WTC11 (cell line): ENCODE results near the gene KLHL8. TPM values are rescaled to one million over a fixed set of nuclear protein-coding genes. Genes with fewer than 3 reads are reported as not detected.

Source experiments
- ATAC-seq: fragments of 200-7000 bp; cut with Tn5 transposase; 2 replicates; pipeline ENCODE4 v1.10.0; 2021; ENCODE audit warnings: mild to moderate bottlenecking, moderate library complexity
- CTCF ChIA-PET: fragments of 300-600 bp; sonication (Branson Sonifier 250); formaldehyde crosslinking; loops from one replicate; lab custom pipeline; 2021; ENCODE audit warnings: antibody characterized with exemption; lab: Charles Lee
- POLR2A ChIA-PET: fragments of 350-600 bp; sonication (Branson Sonifier 250); formaldehyde crosslinking; loops from one replicate; lab custom pipeline; 2021; ENCODE audit warnings: antibody characterized with exemption; lab: Charles Lee
- DNase-seq: peaks from one replicate; pipeline ENCODE4 v3.0.0; 2021; ENCODE audit warnings: low spot score
- H3K27ac Mint-ChIP-seq: 2 replicates; pipeline ENCODE4 v1.8.0; 2021; ENCODE audit warnings: mixed read lengths
- H3K27me3 Mint-ChIP-seq: 2 replicates; pipeline ENCODE4 v1.8.0; 2021; ENCODE audit warnings: low read depth, mild to moderate bottlenecking, moderate library complexity, mixed read lengths
- H3K36me3 Mint-ChIP-seq: 2 replicates; pipeline ENCODE4 v1.8.0; 2021; ENCODE audit warnings: mixed read lengths
- H3K4me1 Mint-ChIP-seq: 2 replicates; pipeline ENCODE4 v1.8.0; 2022; ENCODE audit warnings: mixed read lengths
- H3K4me3 Mint-ChIP-seq: 2 replicates; pipeline ENCODE4 v1.8.0; 2021; ENCODE audit warnings: mild to moderate bottlenecking, moderate library complexity, mixed read lengths
- H3K9me3 Mint-ChIP-seq: 2 replicates; pipeline ENCODE4 v1.8.0; 2021; ENCODE audit warnings: mixed read lengths
- ATF1 ChIP-seq: sonication (generic); formaldehyde crosslinking; IDR thresholded peaks from 2 replicates; pipeline ENCODE4 v1.8.1; 2023; ENCODE audit warnings: mild to moderate bottlenecking, moderate library complexity, missing genetic modification reagents
- CREM ChIP-seq: sonication (generic); formaldehyde crosslinking; IDR thresholded peaks from 2 replicates; pipeline ENCODE4 v1.8.1; 2022; ENCODE audit warnings: mild to moderate bottlenecking, missing genetic modification reagents, moderate library complexity
- FOXK1 ChIP-seq: sonication (generic); formaldehyde crosslinking; IDR thresholded peaks from 2 replicates; pipeline ENCODE4 v1.8.0; 2022; ENCODE audit warnings: mild to moderate bottlenecking, moderate library complexity, missing genetic modification reagents
- FOXP1 ChIP-seq: sonication (generic); formaldehyde crosslinking; IDR thresholded peaks from 2 replicates; pipeline ENCODE4 v1.8.0; 2022; ENCODE audit warnings: missing genetic modification reagents, mild to moderate bottlenecking, moderate library complexity, borderline replicate concordance
- NFYB ChIP-seq: sonication (generic); formaldehyde crosslinking; conservative IDR thresholded peaks from 2 replicates; pipeline ENCODE4 v1.8.0; 2022; ENCODE audit warnings: low read depth, missing genetic modification reagents
- NR1H2 ChIP-seq: sonication (generic); formaldehyde crosslinking; IDR thresholded peaks from 2 replicates; pipeline ENCODE4 v1.9.0; 2021; ENCODE audit warnings: mild to moderate bottlenecking, moderate library complexity, missing genetic modification reagents
- NR2C2 ChIP-seq: sonication (generic); formaldehyde crosslinking; IDR thresholded peaks from 2 replicates; pipeline ENCODE4 v1.8.0; 2022; ENCODE audit warnings: mild to moderate bottlenecking, missing genetic modification reagents
- OVOL2 ChIP-seq: fragments of 250-450 bp; sonication (Bioruptor Pico); IDR thresholded peaks from 2 replicates; pipeline ENCODE4 v1.9.0; 2021; ENCODE audit warnings: mild to moderate bottlenecking, borderline replicate concordance
- ZNF138 ChIP-seq: sonication (generic); formaldehyde crosslinking; conservative IDR thresholded peaks from 2 replicates; pipeline ENCODE4 v1.8.1; 2022; ENCODE audit warnings: mild to moderate bottlenecking, moderate library complexity, missing genetic modification reagents
- ZNF263 ChIP-seq: sonication (generic); formaldehyde crosslinking; IDR thresholded peaks from 2 replicates; pipeline ENCODE4 v1.8.1; 2022; ENCODE audit warnings: low read depth, mild to moderate bottlenecking, moderate library complexity, missing genetic modification reagents
- ZNF396 ChIP-seq: fragments of 250-450 bp; sonication (Bioruptor Pico); IDR thresholded peaks from 2 replicates; pipeline ENCODE4 v1.8.0; 2021; ENCODE audit warnings: mild to moderate bottlenecking, moderate library complexity, borderline replicate concordance
- total RNA-seq: library from RNA; stranded (reverse); gene quantifications from 3 replicates; pipeline ENCODE4 v1.2.3, GENCODE V29; 2021
- TF ChIP-seq, protein P1 (sequence below): fragments of 250-450 bp; sonication (Bioruptor Pico); conservative IDR thresholded peaks from 2 replicates; pipeline ENCODE4 v1.9.0; 2021; ENCODE audit warnings: mild to moderate bottlenecking
- TF ChIP-seq, protein P2 (sequence below): sonication (generic); formaldehyde crosslinking; IDR thresholded peaks from 2 replicates; pipeline ENCODE4 v1.8.1; 2022; ENCODE audit warnings: mild to moderate bottlenecking, missing genetic modification reagents, moderate library complexity, borderline replicate concordance
- TF ChIP-seq, protein P3 (sequence below): fragments of 250-450 bp; sonication (Bioruptor Pico); IDR thresholded peaks from 2 replicates; pipeline ENCODE4 v1.9.0; 2021; ENCODE audit warnings: moderate library complexity, mild to moderate bottlenecking, inconsistent platforms, borderline replicate concordance
- TF ChIP-seq, protein P4 (sequence below): fragments of 250-450 bp; sonication (Bioruptor Pico); IDR thresholded peaks from 2 replicates; pipeline ENCODE4 v2.1.2; 2022; ENCODE audit warnings: mild to moderate bottlenecking, moderate library complexity
- TF ChIP-seq, protein P5 (sequence below): sonication (generic); formaldehyde crosslinking; IDR thresholded peaks from 2 replicates; pipeline ENCODE4 v1.8.1; 2023; ENCODE audit warnings: mild to moderate bottlenecking, moderate library complexity, missing genetic modification reagents
- TF ChIP-seq, protein P6 (sequence below): fragments of 250-450 bp; sonication (Bioruptor Pico); IDR thresholded peaks from 2 replicates; pipeline ENCODE4 v1.9.0; 2021; ENCODE audit warnings: mild to moderate bottlenecking, borderline replicate concordance
- TF ChIP-seq, protein P7 (sequence below): sonication (generic); formaldehyde crosslinking; IDR thresholded peaks from 2 replicates; pipeline ENCODE4 v1.8.1; 2023; ENCODE audit warnings: mild to moderate bottlenecking, missing genetic modification reagents, borderline replicate concordance

KLHL8 gene
- total RNA-seq, 1 experiment from 2014 or later, result 7.3 TPM

DNA sequence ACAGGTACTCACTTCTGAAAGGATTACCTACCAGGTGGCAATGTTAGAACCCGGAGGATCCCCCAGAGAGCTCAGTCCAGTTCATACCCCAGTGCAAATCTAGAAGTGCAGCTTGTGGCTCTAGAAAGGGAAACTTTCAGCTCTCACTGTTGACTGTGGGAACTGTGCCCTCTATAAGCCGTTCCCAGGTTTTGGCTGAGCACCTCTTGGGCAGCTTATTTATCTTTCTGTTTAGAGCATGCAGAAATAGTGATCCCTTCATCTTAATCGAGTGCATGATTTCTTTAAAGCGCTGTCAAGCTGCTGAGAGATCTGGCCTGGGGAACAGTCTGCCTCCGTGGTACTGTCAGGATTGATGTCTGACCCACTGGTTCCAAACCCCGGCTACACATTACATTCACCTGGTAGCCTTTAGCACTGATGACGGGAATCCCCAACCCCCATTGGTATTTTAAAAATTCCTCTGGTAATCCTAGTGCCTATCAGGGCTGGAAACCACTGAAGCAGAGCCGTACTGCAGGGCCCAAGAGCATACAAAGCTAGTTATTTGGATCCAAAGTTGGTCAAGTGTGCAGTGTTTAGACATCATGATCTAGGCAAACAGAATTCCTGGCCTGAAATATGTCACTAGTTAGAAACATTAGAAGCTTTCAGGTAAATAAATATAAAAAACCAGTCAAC, 103.2 kb downstream of the KLHL8 start:
- peaks cover 41% of the 10 kb centered on the region for H3K4me1 Mint-ChIP-seq
- peaks cover 46% of the 10 kb centered on the region for H3K36me3 Mint-ChIP-seq
- 0 out of 2 replicates have a peak overlapping the region, but pooled peaks have one; percentile 63 for H3K27ac Mint-ChIP-seq
- no peaks in the 10 kb centered on the region for H3K9me3 Mint-ChIP-seq
- no peaks in the 10 kb centered on the region for H3K27me3 Mint-ChIP-seq
- TF ChIP-seq OVOL2 (CRISPR knock-in tag), result no peak
- TF ChIP-seq FOXK1 (CRISPR knock-in tag), result no peak
- TF ChIP-seq, protein P1, sequence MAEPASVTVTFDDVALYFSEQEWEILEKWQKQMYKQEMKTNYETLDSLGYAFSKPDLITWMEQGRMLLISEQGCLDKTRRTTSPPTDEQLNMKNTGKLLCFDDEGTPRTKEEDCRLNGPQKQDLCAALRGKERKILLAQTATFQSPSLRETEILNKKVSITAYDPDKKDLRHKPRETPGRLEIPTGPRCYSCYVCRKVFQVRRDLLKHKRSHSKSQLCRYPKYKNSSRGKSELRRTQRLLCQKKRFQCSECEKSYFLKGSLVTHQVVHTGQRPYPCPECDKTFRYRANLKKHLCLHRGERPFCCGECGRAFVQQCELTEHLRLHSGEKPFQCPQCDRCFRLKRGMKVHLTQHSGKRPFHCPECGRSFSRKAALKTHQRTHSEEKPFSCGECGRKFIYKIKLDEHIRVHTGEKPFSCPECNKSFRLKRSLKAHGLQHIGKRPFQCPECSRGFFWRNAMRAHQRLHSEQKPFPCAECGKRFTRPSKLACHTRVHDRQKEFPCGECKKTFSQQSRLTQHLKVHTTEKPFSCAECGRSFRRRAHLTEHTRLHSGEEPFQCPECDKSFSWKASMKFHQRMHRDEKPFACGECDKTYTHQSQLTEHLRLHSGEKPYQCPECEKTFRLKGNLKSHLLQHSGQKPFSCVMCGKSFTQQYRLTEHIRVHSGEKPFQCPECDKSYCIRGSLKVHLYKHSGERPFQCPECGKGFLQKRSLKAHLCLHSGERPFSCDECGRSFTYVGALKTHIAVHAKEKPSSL (CRISPR knock-in tag), result no peak
- TF ChIP-seq, protein P2, sequence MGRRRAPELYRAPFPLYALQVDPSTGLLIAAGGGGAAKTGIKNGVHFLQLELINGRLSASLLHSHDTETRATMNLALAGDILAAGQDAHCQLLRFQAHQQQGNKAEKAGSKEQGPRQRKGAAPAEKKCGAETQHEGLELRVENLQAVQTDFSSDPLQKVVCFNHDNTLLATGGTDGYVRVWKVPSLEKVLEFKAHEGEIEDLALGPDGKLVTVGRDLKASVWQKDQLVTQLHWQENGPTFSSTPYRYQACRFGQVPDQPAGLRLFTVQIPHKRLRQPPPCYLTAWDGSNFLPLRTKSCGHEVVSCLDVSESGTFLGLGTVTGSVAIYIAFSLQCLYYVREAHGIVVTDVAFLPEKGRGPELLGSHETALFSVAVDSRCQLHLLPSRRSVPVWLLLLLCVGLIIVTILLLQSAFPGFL (CRISPR knock-in tag), result no peak
- no peak for TF ChIP-seq FOXP1 (CRISPR knock-in tag)
- TF ChIP-seq ZNF396 (CRISPR knock-in tag), result no peak
- TF ChIP-seq NR1H2 (CRISPR knock-in tag), result no peak
- no peak for TF ChIP-seq ZNF138 (CRISPR knock-in tag)
- TF ChIP-seq, protein P3, sequence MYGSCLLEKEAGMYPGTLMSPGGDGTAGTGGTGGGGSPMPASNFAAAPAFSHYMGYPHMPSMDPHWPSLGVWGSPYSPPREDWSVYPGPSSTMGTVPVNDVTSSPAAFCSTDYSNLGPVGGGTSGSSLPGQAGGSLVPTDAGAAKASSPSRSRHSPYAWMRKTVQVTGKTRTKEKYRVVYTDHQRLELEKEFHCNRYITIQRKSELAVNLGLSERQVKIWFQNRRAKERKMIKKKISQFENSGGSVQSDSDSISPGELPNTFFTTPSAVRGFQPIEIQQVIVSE (CRISPR knock-in tag), result no peak
- TF ChIP-seq, protein P4, sequence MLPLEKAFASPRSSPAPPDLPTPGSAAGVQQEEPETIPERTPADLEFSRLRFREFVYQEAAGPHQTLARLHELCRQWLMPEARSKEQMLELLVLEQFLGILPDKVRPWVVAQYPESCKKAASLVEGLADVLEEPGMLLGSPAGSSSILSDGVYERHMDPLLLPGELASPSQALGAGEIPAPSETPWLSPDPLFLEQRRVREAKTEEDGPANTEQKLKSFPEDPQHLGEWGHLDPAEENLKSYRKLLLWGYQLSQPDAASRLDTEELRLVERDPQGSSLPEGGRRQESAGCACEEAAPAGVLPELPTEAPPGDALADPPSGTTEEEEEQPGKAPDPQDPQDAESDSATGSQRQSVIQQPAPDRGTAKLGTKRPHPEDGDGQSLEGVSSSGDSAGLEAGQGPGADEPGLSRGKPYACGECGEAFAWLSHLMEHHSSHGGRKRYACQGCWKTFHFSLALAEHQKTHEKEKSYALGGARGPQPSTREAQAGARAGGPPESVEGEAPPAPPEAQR (CRISPR knock-in tag), result no peak
- TF ChIP-seq ZNF263 (CRISPR knock-in tag), result no peak
- no peak for TF ChIP-seq ATF1 (CRISPR knock-in tag)
- TF ChIP-seq NR2C2 (CRISPR knock-in tag), result no peak
- TF ChIP-seq, protein P5, sequence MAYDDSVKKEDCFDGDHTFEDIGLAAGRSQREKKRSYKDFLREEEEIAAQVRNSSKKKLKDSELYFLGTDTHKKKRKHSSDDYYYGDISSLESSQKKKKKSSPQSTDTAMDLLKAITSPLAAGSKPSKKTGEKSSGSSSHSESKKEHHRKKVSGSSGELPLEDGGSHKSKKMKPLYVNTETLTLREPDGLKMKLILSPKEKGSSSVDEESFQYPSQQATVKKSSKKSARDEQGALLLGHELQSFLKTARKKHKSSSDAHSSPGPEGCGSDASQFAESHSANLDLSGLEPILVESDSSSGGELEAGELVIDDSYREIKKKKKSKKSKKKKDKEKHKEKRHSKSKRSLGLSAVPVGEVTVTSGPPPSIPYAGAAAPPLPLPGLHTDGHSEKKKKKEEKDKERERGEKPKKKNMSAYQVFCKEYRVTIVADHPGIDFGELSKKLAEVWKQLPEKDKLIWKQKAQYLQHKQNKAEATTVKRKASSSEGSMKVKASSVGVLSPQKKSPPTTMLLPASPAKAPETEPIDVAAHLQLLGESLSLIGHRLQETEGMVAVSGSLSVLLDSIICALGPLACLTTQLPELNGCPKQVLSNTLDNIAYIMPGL (CRISPR knock-in tag), result no peak
- TF ChIP-seq NFYB (CRISPR knock-in tag), result no peak
- DNase-seq (no peak), ATAC-seq (no peak; the same call in 1 of the 2 replicates)
- POLR2A ChIA-PET, result interaction anchor here (0.7 kb wide), 1 partner anchor 894 kb away, joined by 3 read pairs; no protein-coding TSS in a partner anchor
- CTCF ChIA-PET, result interaction anchor here (1.4 kb wide), 1 partner anchor 195 kb away, joined by 11 read pairs; no protein-coding TSS in a partner anchor
- H3K4me3 Mint-ChIP-seq, result no peak overlapping the region

DNA sequence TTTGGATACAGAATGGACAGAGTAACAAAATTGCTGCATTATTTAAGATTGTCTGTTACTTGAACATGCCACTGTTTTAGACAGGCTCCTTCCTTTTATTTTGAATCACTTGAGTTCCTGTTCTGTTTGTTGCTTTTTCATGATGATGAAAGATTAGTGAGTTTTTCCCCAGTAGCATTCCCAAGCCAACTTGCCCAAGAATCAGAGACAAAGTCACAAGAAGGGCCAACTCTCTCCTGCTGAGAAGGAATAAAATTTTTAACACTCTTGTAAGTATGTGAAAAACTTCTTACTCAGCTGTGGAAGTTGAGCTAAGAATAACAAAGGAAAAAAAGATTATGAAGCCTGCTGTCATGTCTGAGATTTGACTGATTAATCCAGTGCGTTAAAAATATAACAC, 104.2 kb downstream of the KLHL8 start:
- ChIA-PET POLR2A (no interaction called here), CTCF (interaction anchor here (2.9 kb wide), 1 partner anchor 182 kb away, joined by 14 read pairs; the partner anchor contains the start of gene AFF1)
- H3K36me3 Mint-ChIP-seq, result peaks cover 48% of the 10 kb centered on the region
- no peak for ATAC-seq
- H3K4me3 Mint-ChIP-seq, result no peak overlapping the region
- no peaks in the 10 kb centered on the region for H3K27me3 Mint-ChIP-seq
- no peak for DNase-seq
- H3K9me3 Mint-ChIP-seq, result no peaks in the 10 kb centered on the region
- peaks cover 41% of the 10 kb centered on the region for H3K4me1 Mint-ChIP-seq
- H3K27ac Mint-ChIP-seq, result peak overlapping the region; percentile 82; the same call in 1 of the 2 replicates
- TF ChIP-seq, protein P6, sequence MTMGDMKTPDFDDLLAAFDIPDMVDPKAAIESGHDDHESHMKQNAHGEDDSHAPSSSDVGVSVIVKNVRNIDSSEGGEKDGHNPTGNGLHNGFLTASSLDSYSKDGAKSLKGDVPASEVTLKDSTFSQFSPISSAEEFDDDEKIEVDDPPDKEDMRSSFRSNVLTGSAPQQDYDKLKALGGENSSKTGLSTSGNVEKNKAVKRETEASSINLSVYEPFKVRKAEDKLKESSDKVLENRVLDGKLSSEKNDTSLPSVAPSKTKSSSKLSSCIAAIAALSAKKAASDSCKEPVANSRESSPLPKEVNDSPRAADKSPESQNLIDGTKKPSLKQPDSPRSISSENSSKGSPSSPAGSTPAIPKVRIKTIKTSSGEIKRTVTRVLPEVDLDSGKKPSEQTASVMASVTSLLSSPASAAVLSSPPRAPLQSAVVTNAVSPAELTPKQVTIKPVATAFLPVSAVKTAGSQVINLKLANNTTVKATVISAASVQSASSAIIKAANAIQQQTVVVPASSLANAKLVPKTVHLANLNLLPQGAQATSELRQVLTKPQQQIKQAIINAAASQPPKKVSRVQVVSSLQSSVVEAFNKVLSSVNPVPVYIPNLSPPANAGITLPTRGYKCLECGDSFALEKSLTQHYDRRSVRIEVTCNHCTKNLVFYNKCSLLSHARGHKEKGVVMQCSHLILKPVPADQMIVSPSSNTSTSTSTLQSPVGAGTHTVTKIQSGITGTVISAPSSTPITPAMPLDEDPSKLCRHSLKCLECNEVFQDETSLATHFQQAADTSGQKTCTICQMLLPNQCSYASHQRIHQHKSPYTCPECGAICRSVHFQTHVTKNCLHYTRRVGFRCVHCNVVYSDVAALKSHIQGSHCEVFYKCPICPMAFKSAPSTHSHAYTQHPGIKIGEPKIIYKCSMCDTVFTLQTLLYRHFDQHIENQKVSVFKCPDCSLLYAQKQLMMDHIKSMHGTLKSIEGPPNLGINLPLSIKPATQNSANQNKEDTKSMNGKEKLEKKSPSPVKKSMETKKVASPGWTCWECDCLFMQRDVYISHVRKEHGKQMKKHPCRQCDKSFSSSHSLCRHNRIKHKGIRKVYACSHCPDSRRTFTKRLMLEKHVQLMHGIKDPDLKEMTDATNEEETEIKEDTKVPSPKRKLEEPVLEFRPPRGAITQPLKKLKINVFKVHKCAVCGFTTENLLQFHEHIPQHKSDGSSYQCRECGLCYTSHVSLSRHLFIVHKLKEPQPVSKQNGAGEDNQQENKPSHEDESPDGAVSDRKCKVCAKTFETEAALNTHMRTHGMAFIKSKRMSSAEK (CRISPR knock-in tag), result no peak
- TF ChIP-seq CREM (CRISPR knock-in tag), result no peak
- TF ChIP-seq, protein P7, sequence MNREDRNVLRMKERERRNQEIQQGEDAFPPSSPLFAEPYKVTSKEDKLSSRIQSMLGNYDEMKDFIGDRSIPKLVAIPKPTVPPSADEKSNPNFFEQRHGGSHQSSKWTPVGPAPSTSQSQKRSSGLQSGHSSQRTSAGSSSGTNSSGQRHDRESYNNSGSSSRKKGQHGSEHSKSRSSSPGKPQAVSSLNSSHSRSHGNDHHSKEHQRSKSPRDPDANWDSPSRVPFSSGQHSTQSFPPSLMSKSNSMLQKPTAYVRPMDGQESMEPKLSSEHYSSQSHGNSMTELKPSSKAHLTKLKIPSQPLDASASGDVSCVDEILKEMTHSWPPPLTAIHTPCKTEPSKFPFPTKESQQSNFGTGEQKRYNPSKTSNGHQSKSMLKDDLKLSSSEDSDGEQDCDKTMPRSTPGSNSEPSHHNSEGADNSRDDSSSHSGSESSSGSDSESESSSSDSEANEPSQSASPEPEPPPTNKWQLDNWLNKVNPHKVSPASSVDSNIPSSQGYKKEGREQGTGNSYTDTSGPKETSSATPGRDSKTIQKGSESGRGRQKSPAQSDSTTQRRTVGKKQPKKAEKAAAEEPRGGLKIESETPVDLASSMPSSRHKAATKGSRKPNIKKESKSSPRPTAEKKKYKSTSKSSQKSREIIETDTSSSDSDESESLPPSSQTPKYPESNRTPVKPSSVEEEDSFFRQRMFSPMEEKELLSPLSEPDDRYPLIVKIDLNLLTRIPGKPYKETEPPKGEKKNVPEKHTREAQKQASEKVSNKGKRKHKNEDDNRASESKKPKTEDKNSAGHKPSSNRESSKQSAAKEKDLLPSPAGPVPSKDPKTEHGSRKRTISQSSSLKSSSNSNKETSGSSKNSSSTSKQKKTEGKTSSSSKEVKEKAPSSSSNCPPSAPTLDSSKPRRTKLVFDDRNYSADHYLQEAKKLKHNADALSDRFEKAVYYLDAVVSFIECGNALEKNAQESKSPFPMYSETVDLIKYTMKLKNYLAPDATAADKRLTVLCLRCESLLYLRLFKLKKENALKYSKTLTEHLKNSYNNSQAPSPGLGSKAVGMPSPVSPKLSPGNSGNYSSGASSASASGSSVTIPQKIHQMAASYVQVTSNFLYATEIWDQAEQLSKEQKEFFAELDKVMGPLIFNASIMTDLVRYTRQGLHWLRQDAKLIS (CRISPR knock-in tag), result no peak
